Astrocyte of the cerebellum (primary cell): Measurements from ENCODE around the gene BORCS5.

ENCODE experiments used
- DNase-seq: peaks from one replicate; pipeline ENCODE4 v3.0.0-alpha.2; 2011; ENCODE audit warnings: low read depth
- H3K4me3 ChIP-seq: 2 replicates; pipeline ENCODE4 v1.5.1; 2011; ENCODE audit warnings: mild to moderate bottlenecking, low read depth, low read length, moderate library complexity
- CTCF ChIP-seq: IDR thresholded peaks from 2 replicates; pipeline ENCODE4 v1.5.1; 2012; ENCODE audit warnings: low read length, low read depth, moderate library complexity, mild to moderate bottlenecking; ENCODE audit errors: missing control alignments
- in situ Hi-C: cut with HindIII; loops from 2 replicates; pipeline ENCODE4 v1.10.0; 2017; ENCODE audit warnings: low sequenced_read_pairs

BORCS5 gene

DNA sequence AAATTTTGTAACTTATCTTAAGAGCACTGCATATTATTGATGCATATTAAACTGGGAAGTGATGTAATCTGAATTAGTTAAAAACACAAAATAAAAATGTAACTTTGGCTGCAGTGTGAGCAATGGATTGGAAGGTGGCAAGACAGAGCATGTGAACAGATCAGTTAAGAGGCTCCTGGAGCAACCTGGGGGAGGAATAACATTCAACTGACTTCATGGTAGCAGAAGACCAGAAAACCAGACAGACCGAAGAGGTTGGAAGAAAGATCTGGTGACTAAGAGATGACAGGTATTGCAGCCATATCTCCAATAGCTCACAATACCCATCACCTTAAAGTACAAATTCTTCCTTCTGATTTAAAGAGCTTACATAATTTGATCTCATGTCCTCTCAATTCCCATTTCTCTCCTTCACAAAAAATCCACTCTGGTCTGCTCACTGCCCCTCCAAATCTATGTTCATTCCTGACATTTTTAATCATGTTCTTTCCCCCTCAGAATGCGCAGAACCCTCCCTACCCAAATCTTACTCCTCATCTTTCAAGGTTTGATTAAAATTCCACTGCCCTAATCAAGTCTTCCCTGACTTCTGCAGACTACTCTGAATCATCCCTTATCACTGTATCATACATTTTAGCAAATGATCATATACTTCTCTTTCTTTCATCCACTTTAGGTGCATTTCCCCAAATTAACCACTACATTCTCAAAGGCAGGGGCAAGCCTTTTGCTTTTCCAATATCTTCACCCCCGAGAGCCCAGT is 154.3 kb downstream of the BORCS5 start:
- no peak overlapping the region for H3K4me3 ChIP-seq
- no peak for DNase-seq
- in situ Hi-C loops: no loop called here
- no peak for TF ChIP-seq CTCF

- no peak for DNase-seq
- no peak overlapping the region for H3K4me3 ChIP-seq
- TF ChIP-seq CTCF: no peak
- in situ Hi-C loops: no loop called here
These were observed 155.2 kb downstream of the BORCS5 start for GRCh38 chr12:12511895-12512711.

- in situ Hi-C loops: no loop called here
- no peak for DNase-seq
- no peak overlapping the region for H3K4me3 ChIP-seq
- TF ChIP-seq CTCF: no peak
These were observed 156.6 kb downstream of the BORCS5 start for GRCh38 chr12:12513416-12514006.

DNA sequence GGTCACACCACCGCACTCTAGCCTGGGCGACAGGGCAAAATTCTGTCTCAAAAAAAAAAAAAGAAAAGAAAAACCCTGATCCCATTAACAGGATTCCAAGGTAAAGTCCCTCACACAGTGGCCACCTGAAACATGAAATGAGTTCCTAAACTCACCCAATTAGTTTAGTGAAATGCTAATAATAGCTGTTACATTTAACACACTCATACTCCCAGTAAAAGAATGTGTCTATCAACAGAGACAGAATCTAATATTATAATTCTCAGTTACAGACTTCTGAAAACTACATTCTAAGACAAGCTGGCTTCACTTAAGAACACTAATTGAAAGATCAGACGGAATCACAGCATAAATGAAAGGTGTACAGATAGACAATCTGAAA is 161.6 kb downstream of the BORCS5 start:
- in situ Hi-C loops: no loop called here
- DNase-seq: no peak
- H3K4me3 ChIP-seq: no peak overlapping the region
- no peak for TF ChIP-seq CTCF

DNA sequence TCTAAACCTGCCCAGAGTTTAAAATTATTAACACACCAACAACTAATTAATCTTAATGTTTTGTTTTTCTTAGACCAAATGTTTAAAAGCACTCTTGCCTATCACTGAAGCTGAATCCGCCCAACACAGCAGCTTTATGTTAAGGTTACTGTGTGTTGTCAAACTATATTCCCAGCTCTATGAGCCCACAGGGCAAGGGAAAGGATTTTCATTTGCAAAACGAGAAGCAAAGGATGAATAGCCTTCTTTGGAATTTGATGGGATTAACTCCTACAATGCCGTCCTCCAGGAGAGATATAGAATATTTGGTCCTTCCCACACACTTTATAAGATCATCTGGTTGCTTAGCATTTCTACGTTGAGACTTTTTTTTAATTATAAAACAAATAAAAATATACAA is 162.0 kb downstream of the BORCS5 start:
- no peak for DNase-seq
- no peak overlapping the region for H3K4me3 ChIP-seq
- TF ChIP-seq CTCF: no peak
- in situ Hi-C loops: no loop called here
